Lung (tissue), 12 donors: ENCODE results near the gene ILK. TPM values are rescaled to one million over a fixed set of nuclear protein-coding genes. Genes with fewer than 3 reads are reported as not detected.
A peak's percentile ranks its signal among the peaks of the same experiment; 100 is the strongest.

ENCODE experiments used
- ATAC-seq: fragments of 200-7000 bp; cut with Tn5 transposase; one replicate; pipeline ENCODE4 v1.9.1; 2020; ENCODE audit warnings: moderate number of reproducible peaks; ENCODE audit not compliant: insufficient read depth, low FRiP score
- DNase-seq, 3 donors: peaks; one replicate each; pipeline ENCODE4 v3.0.0-alpha.2; 2013 to 2017
- H3K27ac ChIP-seq, 2 donors: one replicate each; pipeline ENCODE4 v1.5.1; 2013; ENCODE audit warnings: mild to moderate bottlenecking in 2 of 2, moderate library complexity in 2 of 2, control low read depth in 1 of 2, inconsistent platforms in 1 of 2, low read depth in 1 of 2, low read length in 1 of 2
- H3K27me3 ChIP-seq, 3 donors: one replicate each; pipeline ENCODE4 v1.5.1; 2013; ENCODE audit warnings: low read length in 2 of 3; ENCODE audit not compliant: control insufficient read depth in 3 of 3, insufficient read depth in 3 of 3
- H3K36me3 ChIP-seq, 4 donors: one replicate each; pipeline ENCODE4 v1.5.1; 2013; ENCODE audit warnings: low read length in 4 of 4, mild to moderate bottlenecking in 1 of 4, moderate library complexity in 1 of 4; ENCODE audit not compliant: control insufficient read depth in 4 of 4, insufficient read depth in 4 of 4
- H3K4me1 ChIP-seq, 5 donors: one replicate each; pipeline ENCODE4 v1.5.1; 2013; ENCODE audit warnings: low read length in 5 of 5, mild to moderate bottlenecking in 2 of 5, moderate library complexity in 1 of 5; ENCODE audit not compliant: control insufficient read depth in 5 of 5, insufficient read depth in 5 of 5
- H3K4me3 ChIP-seq: one replicate; pipeline ENCODE4 v1.5.1; 2013; ENCODE audit warnings: mild to moderate bottlenecking, control low read depth, moderate library complexity
- H3K9ac ChIP-seq, 2 donors: one replicate each; pipeline ENCODE4 v1.5.1; 2013; ENCODE audit warnings: low read length in 2 of 2, control low read depth in 1 of 2; ENCODE audit not compliant: insufficient read depth in 1 of 2
- H3K9me3 ChIP-seq, 4 donors: one replicate each; pipeline ENCODE4 v1.5.1; 2013; ENCODE audit warnings: low read length in 3 of 4, mild to moderate bottlenecking in 1 of 4, moderate library complexity in 1 of 4; ENCODE audit not compliant: control insufficient read depth in 4 of 4, insufficient read depth in 3 of 4
- CTCF ChIP-seq: IDR thresholded peaks from 2 replicates; pipeline ENCODE4 v1.5.1; 2012; ENCODE audit warnings: mild to moderate bottlenecking; ENCODE audit errors: control extremely low read depth, extremely low read depth
- whole genome bisulfite sequencing, 2 donors: extraction: QIAGEN DNeasy Blood & Tissue Kit; methylation state at CpG; one replicate each; pipeline ENCODE4 v1.1.7; 2013; 5-methylcytosine and 5-hydroxymethylcytosine counted together
- polyA plus RNA-seq, 2 donors: library from polyadenylated mRNA; stranded (reverse); fragments of 200-250 nt; gene quantifications; one replicate each; pipeline ENCODE4 v1.2.1, GENCODE V29; 2013
- total RNA-seq, 2 donors: library from RNA; depleted of rRNA in 1 of 2; stranded (reverse); fragments of >200 nt in 1 of 2; gene quantifications; one replicate each; pipeline ENCODE4 v1.2.1, GENCODE V29; 2014 to 2021
- donor health status: control.
- donor health status: control.
- donor health status: Bipolar disorder and iron deficiency.
- donor health status: healthy.
- donor health status: DM: yes; HTN: yes; CAD: no.

The ILK gene
- total and polyA plus RNA-seq, 4 donors, result 91.1 to 147 (median 136) TPM

- Histone ChIP-seq H3K4me3 (peak overlapping the region; percentile 78), H3K27ac (peak overlapping the region; percentile 24 to 93), H3K36me3 (peaks cover 0 to 23% (median 12%) of the 10 kb centered on the region in 4 donors), H3K4me1 (peaks cover 0 to 23% (median 11%) of the 10 kb centered on the region in 5 donors), H3K9me3 (no peaks in the 10 kb centered on the region), H3K9ac (peak overlapping the region; percentile 63 to 84), H3K27me3 (no peaks in the 10 kb centered on the region)
- no peak for ATAC-seq
- TF ChIP-seq CTCF, result peak; percentile 4
- DNase-seq, result peak; percentile 81 to 90 (median 84)
- 9% methylated on average over 15 of the region's 15 CpGs for WGBS, 2 donors
Observed at GRCh38 chr11:6618117-6619003, 14.8 kb downstream of the ILK start.

- peaks cover 0 to 30% (median 14%) of the 10 kb centered on the region in 4 donors for H3K36me3 ChIP-seq
- no peak for TF ChIP-seq CTCF
- ATAC-seq (peak; percentile 95), DNase-seq (peak; percentile 94 to 97 (median 97))
- H3K9ac ChIP-seq, result peak within 1 kb of the TSS; percentile 63 to 84
- peak within 1 kb of the TSS; percentile 78 for H3K4me3 ChIP-seq
- peaks cover 0 to 23% (median 11%) of the 10 kb centered on the region in 5 donors for H3K4me1 ChIP-seq
- no peaks in the 10 kb centered on the region for H3K27me3 ChIP-seq
- WGBS, 2 donors, result 0 to 1% methylated on average over 16 of the region's 16 CpGs
- H3K27ac ChIP-seq, result peak within 1 kb of the TSS; percentile 43 to 93
- no peaks in the 10 kb centered on the region for H3K9me3 ChIP-seq
Observed at GRCh38 chr11:6619004-6619745, 15.6 kb downstream of the ILK start, which contains the start of gene TPP1. Gene TPP1, minus strand, starts transcription at chr11:6619422. Its CDS starts 22 bp downstream, at chr11:6619400.

GRCh38 chr11:6620636-6621035, 17.1 kb downstream of the ILK start:
- H3K4me1 ChIP-seq, result peaks cover 0 to 23% (median 11%) of the 10 kb centered on the region in 5 donors
- no peak for TF ChIP-seq CTCF

More at GRCh38 chr11:6620636-6621035, 17.1 kb downstream of the ILK start:
- H3K9me3 ChIP-seq, result no peaks in the 10 kb centered on the region
- 58 to 74% methylated on average over 1 of the region's 1 CpG for WGBS, 2 donors
- H3K27ac ChIP-seq, result no peak overlapping the region
- no peak overlapping the region for H3K4me3 ChIP-seq
- ATAC-seq, result no peak
- H3K9ac ChIP-seq, result no peak overlapping the region
- H3K36me3 ChIP-seq, result peaks cover 0 to 30% (median 17%) of the 10 kb centered on the region in 4 donors
- DNase-seq, result no peak
- no peaks in the 10 kb centered on the region for H3K27me3 ChIP-seq
